ENCODE data around the gene DDX10.
"Not testable (repeated sequence)": the region's sequence is repeated elsewhere in the genome, so short reads cannot be mapped to it uniquely, and the experiment has no call there.

DDX10 gene

GRCh38 chr11:108724974-108725689, 60.3 kb downstream of the DDX10 start:
- no peak for DNase-seq

GRCh38 chr11:108726077-108726800, 61.4 kb downstream of the DDX10 start:
- DNase-seq: no peak

GRCh38 chr11:108727665-108728064, 62.8 kb downstream of the DDX10 start:
- DNase-seq: no peak

- no peak for DNase-seq
Observed at GRCh38 chr11:108729227-108729871, 64.5 kb downstream of the DDX10 start.

- DNase-seq: no peak
Observed at GRCh38 chr11:108732395-108732794, 67.5 kb downstream of the DDX10 start.

GRCh38 chr11:108733479-108734116, 68.7 kb downstream of the DDX10 start:
- peak; percentile 77 for DNase-seq

GRCh38 chr11:108734283-108734682, 69.4 kb downstream of the DDX10 start:
- no peak for DNase-seq

- no peak for DNase-seq
Observed at GRCh38 chr11:108734956-108735559, 70.2 kb downstream of the DDX10 start.

GRCh38 chr11:108740132-108740531, 75.3 kb downstream of the DDX10 start:
- DNase-seq: not testable (repeated sequence)

GRCh38 chr11:108743851-108744250, 79.0 kb downstream of the DDX10 start:
- DNase-seq: no peak

- no peak for DNase-seq
Observed at GRCh38 chr11:108748968-108749367, 84.1 kb downstream of the DDX10 start.

GRCh38 chr11:108751444-108751843, 86.6 kb downstream of the DDX10 start:
- DNase-seq: no peak

- DNase-seq: no peak
Observed at GRCh38 chr11:108752297-108752751, 87.5 kb downstream of the DDX10 start.

- peak; percentile 7 for DNase-seq
Observed at GRCh38 chr11:108754901-108755625, 90.2 kb downstream of the DDX10 start.

GRCh38 chr11:108757630-108758029, 92.8 kb downstream of the DDX10 start:
- no peak for DNase-seq

- DNase-seq: no peak
Observed at GRCh38 chr11:108758458-108758857, 93.6 kb downstream of the DDX10 start.

- no peak for DNase-seq
Observed at GRCh38 chr11:108766596-108767173, 101.8 kb downstream of the DDX10 start.

- DNase-seq: no peak
Observed at GRCh38 chr11:108768370-108768769, 103.5 kb downstream of the DDX10 start.

GRCh38 chr11:108768964-108769363, 104.1 kb downstream of the DDX10 start:
- DNase-seq: no peak

- no peak for DNase-seq
Observed at GRCh38 chr11:108774037-108774730, 109.3 kb downstream of the DDX10 start.

GRCh38 chr11:108775324-108775723, 110.5 kb downstream of the DDX10 start:
- DNase-seq: no peak

Data from EL (cell line).